HG03095 (cell line): ENCODE measurements around the gene CES4A.
"Not testable (repeated sequence)": the region's sequence is repeated elsewhere in the genome, so short reads cannot be mapped to it uniquely, and the experiment has no call there.

ENCODE experiments used
- ATAC-seq: cut with Tn5 transposase; IDR thresholded peaks from one replicate; pipeline ENCODE4 v1.9.1; 2021; ENCODE audit warnings: moderate library complexity; ENCODE audit not compliant: unreplicated experiment

Gene CES4A

DNA sequence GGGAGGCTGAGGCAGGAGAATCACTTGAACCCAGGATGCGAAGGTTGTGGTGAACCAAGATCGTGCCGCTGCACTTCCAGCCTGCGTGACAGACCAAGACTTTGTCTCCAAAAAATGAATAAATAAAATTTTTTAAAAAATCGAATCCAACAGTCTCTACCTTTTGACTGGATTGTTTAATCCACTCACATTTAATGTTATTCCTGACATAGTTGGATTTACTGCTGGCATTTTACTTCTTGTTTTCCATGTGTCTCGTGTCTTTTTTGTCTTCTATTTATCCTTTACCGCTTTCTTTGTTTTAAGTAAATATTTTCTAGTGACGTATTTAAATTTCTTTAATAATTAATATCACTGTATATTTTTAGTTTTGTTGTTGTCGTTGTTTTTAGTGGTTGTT lies 5.4 kb upstream of the CES4A start:
- ATAC-seq: no peak

DNA sequence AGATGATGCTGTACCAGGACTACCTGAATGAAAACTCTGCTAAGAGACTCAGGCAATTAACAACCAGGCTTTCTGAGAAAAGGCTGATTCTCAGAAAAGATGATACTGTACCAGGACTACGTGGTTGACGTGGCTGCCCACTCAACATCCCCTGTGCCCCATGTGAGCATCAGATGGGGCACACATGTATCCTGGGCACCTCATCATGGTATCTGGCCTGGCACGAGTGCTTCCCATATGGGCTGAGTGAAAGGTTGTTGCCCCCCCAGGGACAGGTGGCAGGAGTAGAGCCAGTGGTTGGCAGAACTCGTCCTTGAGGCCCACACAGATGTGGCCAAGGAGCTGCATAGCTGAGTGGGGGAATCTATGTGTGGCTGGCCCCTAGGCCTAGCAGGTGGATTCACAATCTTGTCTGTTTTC lies 3.5 kb upstream of the CES4A start:
- no peak for ATAC-seq

DNA sequence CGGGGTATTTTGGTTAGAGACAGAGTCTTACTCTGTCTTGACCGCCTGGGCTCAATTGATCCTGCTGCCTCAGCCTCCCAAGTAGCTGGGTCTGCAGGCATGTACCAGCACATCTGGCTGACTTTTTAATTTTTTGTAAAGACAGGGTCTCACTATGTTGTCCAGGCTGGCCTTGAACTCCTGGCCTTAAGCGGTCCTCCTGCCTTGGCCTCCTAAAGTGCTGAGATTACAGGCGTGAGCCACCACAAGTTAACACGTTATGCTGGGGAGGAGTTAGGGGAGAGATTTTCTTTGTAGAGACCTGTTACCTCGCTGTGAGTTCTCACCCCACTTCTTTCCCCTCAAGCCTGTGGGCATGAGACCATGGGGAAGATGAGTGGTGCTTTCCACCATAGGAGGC lies 1.8 kb upstream of the CES4A start:
- ATAC-seq: no peak

DNA sequence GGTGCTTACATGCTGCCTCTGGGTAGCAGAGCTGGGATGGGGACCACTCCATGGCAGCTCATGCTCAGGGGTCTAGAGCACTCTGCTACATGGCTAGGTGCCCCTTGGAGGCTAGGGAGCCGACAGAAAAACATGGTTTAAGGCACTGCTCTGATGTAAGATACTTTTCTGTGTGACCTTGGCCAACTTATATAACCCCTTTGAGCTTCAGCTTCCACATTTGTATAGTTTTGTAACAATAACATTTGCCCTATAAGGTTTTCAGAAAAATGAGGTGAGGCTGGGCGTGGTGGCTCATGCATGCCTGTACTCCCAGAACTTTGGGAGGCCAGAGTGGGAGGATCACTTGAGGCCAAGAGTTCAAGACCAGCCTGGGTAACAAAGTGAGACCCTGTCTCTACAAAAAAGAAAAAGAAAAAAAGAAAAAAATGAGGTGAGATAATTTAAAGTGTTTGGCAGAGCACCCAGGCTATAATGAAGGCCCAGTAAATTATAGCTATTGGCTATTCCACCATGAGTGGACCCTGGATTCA lies 3.2 kb downstream of the CES4A start:
- ATAC-seq: no peak

DNA sequence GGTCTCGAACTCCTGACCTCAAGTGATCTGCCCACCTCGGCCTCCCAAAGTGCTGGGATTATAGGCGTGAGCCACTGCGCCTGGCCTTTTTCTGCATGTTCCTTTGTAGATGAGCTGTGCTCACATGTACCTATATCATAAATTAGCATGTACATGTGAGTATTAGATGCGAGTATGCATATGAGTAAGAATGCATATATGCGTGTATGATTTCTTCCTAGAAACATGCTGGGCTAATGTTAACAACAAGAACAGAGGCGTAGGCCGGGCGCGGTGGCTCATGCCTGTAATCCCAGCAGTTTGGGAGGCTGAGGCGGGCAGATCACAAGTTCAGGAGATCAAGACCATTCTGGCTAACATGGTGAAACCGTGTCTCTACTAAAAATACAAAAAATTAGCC lies 5.2 kb downstream of the CES4A start:
- not testable (repeated sequence) for ATAC-seq

DNA sequence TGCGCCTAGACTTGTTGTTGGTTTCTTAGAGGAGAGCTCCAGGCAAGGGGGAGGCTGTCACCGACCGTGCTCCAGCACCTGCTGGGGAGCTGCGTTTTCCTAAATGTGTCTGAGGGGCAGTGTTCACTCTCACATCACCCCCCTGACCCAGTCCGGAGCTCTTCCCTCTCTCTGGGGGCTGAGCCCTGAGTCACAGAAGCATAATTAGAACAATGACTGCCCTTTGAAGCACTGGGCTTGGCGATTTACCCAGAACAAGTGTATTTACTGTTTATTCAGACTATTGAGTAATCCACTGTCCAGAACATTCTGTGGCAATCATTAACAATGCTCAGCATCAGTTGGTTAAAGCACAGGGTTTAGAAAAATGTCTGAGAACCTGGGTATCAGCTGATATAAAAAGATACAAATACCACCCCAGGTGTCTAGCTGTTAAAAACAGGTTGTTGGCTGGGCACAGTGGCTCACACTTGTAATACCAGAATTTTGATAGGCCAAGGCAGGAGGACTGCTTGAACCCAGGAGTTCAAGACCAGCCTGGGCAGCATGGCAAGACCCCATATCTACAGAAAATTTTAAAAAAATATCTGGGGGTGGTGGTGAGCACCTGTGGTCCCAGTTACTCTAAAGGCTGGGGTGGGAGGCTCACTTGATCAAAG lies 8.1 kb downstream of the CES4A start:
- ATAC-seq: no peak

DNA sequence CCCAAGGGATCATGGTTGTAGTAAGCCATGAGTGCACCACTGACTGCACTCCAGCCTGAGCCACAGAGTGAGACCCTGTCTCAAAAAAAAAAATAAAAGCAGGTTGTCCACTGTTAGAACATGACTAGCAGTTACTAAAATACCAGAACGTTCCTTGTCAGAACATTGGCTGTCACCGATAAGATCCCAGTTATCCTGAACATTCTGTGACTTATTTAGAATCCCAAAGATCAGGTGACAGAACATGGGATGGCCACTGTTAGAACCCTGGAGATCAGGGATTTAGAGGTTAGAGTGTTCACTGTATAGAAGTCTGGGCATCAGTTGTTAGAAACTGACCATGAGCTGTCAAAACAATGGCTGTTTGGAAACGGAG lies 8.6 kb downstream of the CES4A start:
- ATAC-seq: no peak

DNA sequence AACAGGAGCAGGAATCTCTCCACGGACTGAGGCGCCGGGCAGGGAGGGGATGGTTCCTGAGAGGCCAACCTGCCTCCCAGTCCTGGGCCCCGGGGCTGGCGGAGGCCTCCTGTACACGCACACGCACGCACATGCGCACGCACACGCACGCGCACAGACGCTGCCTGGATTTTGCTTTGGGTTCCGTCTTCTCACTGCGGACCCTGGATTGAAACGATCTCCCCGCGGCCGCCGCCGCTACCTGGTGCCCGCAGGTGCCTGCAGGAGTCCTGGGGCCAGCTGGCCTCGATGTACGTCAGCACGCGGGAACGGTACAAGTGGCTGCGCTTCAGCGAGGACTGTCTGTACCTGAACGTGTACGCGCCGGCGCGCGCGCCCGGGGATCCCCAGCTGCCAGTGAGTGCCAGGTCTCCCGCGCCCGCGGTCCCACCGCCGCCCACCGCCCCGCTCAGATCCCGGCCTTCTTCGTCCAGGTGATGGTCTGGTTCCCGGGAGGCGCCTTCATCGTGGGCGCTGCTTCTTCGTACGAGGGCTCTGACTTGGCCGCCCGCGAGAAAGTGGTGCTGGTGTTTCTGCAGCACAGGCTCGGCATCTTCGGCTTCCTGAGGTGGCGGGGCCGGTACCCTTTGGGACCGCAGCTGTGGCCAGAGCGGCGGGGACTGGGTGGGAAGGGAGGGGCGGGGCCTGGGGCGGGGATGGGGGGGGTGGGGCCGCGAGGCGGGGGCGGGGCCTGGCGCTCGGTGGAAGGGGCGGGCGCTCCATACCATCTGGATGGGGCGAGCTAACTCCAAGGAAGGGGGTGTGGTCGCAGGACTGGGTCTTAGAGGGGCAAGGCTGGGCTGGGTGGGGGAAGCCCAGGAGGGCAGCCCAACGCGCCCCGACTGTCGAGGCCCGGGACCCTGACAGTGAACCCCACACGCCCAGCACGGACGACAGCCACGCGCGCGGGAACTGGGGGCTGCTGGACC lies 12.3 kb downstream of the CES4A start:
- ATAC-seq: no peak

DNA sequence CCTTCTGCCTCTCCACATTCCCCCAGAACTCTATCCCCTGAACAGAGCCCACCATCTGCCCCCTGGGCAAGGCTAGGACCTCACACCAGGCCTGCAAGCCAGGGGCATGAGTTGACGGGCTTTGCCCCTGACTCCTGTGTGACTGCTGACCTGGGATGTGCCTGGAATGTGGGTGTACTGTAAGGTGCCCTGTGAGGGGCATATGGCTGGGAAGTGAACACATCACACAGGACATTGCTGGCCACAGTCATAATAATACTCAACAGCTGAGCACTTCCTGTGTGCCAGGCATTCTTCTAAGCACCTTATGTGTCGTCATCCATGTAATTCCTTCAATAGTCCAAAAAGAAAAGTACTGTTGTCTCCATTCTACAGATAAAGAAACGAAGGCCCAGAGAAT lies 13.3 kb downstream of the CES4A start:
- ATAC-seq: no peak

DNA sequence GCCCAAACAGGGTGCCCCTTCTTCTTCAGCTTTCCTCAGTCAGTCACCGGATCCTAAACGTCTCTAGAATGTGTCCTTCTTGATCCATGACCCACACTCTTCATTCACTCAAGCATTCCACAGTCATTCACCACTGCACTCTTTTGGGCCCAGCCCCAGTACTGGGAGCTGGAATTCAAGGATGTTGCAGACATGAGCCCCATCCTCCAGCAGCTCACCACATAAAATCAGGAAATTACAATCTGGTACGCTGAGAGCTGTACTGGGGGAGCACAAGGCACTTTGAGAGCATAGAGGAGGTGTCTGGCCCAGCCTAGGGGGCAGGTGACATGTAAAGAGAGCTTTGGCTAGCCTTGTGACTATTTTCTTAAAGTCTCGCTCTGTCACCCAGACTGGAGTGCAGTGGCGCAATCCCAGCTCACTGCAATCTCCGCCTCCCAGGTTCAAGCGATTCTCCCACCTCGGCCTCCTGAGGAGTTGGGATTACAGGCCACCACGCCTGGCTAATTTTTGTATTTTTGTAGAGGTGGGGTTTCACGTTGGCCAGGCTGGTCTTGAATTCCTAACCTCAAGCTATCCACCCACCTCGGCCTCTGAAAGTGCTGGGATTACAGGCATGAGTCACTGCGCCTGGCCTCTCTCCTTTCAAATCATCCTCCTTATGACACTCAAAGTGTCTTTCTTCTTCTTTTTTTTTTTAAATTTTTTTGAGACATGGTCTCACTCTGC lies 18.7 kb downstream of the CES4A start:
- no peak for ATAC-seq

DNA sequence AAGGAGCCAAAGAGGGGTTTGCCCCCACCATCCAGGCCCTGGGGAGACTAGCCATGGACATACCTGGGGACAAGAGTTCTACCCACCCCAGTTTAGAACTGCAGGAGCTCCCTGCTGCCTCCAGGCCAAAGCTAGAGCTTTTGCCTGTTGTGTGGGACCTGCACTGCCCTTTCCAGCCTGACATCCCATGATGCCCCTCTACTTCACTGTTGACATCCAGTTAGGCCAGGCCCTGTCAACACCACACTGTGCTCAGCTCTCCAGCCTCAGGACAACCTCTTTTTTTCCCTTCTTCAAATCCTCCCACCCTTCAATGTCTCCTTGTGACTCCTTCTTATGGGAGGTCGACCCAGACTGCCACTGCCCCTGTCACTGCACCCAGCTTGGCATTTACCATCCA lies 20.8 kb downstream of the CES4A start:
- no peak for ATAC-seq

DNA sequence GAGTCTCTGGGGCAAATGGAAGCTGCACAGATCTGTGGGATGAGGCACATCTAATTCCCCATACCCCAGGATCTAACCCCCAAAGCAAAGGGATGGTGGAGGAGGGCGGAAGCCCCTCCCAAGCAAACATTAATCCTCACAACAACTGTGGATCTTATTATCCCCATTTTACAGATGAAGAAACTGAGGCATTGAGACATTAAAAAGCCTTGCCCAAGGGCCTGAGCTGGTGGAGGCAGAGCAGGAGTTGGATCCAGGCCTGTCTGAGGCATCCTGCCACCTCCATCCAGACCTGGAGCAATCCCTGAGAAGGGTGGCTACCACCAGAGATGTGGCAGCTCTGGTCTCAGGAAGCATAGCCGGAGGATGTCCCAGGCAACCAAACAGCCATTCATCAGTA lies 22.9 kb downstream of the CES4A start:
- no peak for ATAC-seq

DNA sequence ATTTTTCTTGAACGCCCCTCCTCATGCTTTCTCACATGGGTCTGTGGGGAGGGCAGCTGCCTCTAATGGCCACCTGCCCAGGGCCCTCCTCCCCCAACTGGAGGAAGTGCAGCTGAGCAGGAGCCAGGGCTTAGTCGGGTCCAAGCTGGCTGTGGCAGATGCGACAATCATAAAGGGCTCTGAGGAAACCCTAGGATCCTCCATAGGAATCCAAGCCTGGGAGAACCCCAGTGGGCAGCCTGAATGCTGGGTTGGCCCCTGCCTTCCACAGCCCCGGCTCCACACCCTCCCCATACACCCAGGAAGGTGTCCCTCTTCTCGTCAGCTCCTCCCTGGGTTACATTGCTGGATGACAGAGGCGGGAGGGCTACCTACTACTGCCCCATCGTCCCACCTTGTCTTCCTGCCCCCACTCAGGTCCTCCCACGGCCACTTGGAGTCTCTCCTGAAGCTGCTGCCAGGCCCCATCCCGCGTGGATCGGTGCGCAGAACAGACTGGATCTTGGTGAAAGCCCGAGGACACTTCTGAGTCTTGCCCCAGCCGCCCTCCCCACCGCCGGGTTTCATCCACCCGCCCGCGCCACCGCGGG lies 24.9 kb downstream of the CES4A start:
- no peak for ATAC-seq

DNA sequence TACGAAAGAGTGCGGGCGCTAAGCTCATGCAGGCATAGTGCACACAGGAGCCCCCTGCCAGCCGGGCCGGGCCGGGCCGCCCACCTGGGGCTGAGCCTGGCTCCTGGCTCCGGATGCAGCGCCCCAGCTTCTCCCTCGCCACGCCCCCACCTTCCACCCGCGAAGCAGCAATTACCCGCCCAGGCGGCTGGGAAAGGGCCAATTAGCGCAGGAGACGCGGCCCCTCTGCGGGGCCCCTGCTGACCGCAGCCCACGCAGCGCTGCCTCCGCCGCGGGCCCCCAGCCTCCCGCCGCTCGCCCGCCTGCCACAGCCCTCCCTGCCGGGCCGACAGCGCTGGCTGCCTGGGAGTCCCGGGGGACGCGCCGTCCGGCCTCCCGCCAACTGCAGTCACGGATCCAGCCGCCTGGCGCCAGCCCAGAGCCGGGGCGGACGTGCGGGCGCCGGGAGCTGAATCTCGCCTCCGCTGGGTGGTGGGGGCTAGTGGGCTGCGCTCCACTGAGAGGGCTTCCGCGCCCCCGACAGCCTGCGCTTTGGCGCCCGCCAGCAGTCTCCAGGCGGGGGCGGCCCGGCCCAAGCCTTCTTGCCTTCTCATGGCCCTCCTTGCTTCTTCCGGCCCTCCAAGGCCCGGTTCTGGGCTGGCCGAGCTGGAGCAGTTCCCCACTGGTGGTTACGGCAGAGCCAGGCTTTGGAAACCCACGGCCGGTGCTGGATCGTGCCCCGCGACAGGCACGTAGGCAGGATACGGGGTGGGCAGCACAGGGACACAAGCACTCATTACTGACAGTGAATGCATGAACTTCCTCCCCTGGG lies 25.6 kb downstream of the CES4A start:
- peak; percentile 37 for ATAC-seq

DNA sequence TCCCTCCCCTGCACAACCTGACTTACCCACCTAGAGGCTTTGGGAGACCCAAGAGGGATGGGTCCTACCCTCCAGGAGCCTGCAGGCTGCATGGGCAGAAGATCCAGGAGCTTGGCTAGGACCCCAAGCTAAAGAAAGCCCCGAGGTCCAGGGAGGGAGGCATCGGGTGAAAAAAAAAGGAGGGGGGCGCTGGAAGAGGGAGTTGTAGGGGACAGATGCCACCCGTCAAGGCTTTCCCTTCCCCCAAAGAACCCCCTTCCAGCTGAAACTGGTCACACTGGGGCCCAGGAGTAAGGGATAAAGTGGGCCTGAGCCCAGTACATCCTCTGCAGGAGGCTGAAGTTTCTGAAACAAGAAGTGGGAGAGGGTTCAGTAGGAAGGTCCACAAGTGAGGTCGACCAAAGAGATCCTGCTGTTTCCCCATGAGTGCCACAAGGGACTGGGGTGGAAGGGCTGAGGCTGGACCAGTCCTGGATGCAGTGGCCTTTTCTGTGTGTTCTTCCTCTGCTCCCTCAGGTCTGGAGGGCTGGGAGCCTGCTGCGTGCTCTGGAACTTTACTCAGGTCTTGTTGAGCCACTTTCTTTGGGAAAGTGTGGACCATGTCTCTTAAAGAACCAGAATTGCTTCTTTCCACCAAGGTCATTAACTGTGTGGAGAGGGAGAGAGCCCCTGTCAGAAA lies 26.4 kb downstream of the CES4A start:
- no peak for ATAC-seq

DNA sequence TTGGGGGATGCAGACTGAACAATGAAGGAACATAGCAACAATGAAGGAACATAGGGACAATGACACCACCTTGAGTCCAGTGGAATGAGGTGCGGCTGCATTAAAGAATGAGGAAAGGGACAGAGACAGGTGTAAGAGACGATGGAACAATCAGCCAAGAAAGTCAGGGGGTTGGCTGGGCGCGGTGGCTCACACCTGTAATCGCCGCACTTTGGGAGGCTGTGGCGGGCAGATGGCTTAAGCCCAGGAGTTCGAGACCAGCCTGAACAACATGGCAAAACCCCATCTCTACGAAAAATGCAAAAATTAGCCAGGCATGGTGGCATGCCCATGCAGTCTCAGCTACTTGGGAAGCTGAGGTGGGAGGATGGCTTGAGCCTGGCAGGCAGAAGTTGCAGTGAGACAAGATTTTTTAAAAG lies 26.9 kb downstream of the CES4A start:
- ATAC-seq: no peak

DNA sequence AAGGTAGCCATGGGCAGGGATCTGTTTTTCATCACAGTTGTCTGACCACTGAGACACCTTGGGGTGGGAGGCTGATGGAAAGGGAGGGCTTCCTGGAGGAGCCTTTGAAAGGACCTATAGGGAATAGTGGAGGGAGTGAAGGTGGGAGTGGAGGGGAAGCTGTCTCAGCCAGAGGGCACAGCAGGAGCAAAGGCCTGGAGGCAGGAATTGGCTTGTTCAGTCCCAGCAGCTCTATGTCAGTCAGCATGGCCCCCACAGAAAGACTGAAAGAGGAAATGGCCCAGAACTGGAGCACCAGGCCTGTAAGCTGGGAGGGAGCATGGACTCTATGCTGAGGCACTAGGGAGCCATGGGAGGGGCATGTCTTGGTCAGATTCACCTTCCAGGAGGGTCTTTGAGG lies 27.8 kb downstream of the CES4A start:
- no peak for ATAC-seq

DNA sequence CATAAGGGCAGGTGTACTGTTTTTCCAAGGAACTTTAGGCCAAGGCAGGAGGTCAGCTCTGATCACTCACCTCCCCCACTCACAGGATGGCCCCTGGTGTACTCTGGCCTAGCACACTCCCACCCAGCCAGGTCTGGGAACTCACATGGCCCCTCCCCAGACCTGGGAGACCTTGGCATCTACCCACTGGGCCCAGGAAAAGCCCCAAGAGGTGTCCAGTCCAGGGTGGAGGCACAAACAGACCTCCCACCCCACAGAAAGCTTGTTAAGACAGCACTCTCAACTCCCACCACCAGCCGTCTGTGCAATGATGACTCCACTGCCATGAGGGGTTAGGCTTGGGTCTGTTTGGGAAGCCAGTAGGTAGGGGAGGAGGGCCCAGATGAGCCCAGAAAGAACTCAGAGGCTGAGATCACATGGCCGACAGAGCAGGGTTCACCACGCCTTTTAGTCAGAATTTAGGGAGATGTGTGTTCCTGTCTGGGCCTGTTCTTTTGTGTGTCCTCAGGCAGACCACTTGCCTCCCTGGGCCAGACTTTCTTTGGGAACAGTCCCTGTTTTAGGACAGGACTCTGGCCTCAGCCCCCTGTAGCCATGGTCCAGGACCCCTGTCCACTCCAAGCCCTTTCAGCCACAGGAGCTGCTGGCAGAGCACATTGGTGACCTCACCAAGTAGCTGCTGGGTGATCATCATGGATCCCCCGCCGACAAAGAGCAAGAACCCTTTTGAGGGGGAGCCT lies 28.5 kb downstream of the CES4A start:
- ATAC-seq: no peak

DNA sequence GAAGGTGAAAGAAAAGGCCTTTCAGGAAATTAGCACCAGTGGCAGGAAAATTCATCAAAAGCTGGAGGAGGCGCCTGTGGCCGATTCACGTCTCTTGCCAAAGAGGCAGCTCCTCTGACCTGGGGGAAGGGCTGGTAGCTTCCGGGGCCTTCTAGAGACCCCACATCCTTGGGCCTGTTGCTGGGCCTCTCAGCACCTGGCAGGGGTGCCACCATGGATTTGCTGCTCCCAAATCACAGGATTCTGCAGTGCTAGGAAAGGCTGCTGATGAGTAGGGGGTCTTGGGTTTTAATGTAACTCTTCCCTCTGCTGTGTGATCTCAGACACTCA lies 29.0 kb downstream of the CES4A start:
- ATAC-seq: no peak
